ENCODE measurements around the gene STING1.
"Not testable (repeated sequence)": the region's sequence is repeated elsewhere in the genome, so short reads cannot be mapped to it uniquely, and the experiment has no call there.

Gene STING1

DNA sequence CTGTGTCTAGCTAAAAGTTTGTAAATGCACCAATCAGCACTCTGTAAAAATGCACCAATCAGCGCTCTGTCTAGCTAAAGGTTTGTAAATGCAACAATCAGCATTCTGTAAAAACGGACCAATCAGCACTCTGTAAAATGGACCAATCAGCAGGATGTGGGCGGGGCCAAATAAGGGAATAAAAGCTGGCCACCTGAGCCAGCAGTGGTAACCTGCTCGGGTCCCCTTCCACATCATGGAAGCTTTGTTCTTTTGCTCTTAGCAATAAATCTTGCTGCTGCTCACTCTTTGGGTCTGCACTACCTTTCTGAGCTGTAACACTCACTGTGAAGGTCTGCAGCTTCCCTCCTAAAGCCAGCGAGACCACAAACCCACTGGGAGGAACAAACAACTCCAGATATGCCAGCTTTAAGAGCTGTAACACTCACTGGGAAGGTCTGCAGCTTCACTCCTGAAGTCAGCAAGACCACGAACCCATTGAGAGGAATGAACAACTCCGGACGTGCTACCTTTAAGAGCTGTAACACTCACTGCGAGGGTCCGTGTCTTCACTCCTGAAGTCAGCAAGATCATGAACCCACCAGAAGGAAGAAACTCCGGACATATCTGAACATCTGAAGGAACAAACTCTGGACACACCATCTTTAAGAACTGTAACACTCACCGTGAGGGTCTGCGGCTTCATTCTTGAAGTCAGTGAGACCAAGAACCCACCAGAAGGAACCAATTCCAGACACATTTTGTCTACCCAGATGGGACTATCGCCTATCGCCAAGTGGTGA is 20.7 kb upstream of the STING1 start:
- DNase-seq (ENCODE audit: low read depth in 2 of 2): not testable (repeated sequence)

DNA sequence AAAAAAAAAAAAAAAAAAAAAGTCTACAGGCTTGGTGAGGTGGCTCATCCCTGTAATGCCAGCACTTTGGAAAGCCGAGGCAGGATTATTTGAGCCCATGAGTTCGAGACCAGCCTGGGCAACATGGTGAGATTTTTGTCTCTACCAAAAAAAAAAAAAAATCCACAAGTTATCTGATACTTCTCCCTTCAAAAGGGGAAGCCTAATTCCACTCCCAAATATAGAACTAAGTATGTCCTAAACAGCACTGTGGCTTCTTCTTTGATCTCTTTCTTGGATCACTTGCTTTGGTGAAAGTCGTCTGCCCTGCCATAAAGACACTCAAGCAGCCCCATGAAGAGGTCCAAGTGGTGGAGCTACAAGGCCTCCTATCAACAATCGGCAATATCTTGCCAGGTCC is 18.8 kb upstream of the STING1 start:
- DNase-seq (ENCODE audit: low read depth in 2 of 2): no peak

GRCh38 chr5:139495638-139496435 is 13.3 kb upstream of the STING1 start:
- no peak for DNase-seq (ENCODE audit: low read depth in 2 of 2)

GRCh38 chr5:139494832-139495231 is 12.3 kb upstream of the STING1 start:
- peak; percentile 42 to 44 for DNase-seq (ENCODE audit: low read depth in 2 of 2)

DNA sequence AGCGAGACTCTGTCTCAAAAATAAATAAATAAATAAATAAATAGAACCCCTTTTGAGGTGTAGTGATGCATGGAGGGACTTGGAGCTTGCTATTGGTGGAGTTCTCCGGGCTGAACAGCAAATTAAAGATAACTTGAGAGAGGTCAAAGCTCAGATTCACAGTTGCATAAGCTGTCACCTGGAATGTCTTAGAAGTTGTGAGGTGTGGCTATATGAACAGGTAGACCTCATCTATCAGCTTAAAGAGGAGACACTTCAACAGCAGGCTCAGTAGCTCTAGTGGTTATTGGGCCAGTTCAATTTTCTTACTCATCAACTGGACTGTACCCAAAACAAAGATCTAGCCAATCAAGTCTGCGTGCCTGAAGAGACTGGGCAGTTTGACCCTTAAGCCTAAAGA is 11.7 kb upstream of the STING1 start:
- no peak for DNase-seq (ENCODE audit: low read depth in 2 of 2)

GRCh38 chr5:139492700-139493192 is 10.2 kb upstream of the STING1 start:
- no peak for DNase-seq (ENCODE audit: low read depth in 2 of 2)

GRCh38 chr5:139488260-139488659 is 5.7 kb upstream of the STING1 start:
- no peak for DNase-seq (ENCODE audit: low read depth in 2 of 2)

DNA sequence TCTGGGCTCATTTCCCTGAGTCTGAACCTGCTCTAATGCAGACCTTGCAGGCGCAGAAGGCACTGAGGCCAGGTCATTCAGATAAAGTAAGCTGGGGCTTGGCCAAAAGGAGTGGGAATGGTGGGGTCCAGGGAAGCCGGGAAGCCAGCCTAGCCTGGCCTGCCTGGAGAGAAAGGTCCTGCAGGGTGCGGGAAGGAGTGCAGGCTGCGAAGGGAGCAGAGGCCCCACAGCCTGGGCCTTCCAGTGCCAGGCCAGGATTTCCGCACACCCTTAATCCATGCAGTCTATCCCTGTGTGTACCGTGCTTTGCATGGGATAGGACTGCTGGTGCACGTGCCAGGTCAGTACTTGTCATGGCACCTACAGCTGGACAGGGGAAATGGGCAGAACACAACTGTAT is 3.6 kb upstream of the STING1 start:
- DNase-seq (ENCODE audit: low read depth in 2 of 2): no peak

DNA sequence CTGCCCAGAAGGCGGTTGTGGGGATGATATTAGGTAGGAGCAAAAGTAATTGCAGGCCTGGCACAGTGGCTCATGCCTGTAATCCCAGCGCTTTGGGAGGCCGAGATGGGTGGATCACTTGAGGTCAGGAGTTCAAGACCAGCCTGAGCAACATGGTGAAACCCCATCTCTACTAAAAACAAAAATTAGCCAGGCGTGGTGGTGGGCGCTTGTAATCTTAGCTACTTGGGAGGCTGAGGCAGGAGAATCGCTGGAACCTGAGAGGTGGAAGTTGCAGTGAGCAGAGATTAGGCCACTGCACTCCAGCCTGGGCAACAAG is 291 bp upstream of the STING1 start:
- DNase-seq (ENCODE audit: low read depth in 2 of 2): not testable (repeated sequence)

DNA sequence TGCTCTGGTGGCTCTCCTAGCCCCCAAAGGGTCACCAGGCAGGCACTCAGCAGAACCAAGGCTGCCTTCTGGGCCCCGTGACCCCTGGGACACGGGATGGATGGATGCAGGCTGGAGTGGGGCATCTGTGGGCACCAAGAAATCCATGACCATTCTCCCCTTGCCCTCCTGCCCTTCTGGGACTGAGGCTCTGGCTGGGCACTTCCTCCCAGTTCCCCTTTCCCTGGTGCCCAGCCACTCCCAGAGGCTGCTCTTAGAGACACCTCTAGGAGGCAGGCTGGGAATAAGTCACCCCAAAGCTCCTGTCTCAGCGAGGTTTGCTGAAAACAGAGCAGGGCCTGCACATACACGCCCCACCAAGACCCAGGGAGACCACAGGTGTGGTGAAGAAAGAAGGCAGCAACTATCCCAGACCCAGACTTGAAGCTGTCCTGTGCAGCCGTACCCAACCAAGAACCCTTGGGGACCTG is 943 bp downstream of the STING1 start:
- no peak for DNase-seq (ENCODE audit: low read depth in 2 of 2)

GRCh38 chr5:139481122-139481533 is 1.4 kb downstream of the STING1 start:
- DNase-seq (ENCODE audit: low read depth in 2 of 2): no peak

DNA sequence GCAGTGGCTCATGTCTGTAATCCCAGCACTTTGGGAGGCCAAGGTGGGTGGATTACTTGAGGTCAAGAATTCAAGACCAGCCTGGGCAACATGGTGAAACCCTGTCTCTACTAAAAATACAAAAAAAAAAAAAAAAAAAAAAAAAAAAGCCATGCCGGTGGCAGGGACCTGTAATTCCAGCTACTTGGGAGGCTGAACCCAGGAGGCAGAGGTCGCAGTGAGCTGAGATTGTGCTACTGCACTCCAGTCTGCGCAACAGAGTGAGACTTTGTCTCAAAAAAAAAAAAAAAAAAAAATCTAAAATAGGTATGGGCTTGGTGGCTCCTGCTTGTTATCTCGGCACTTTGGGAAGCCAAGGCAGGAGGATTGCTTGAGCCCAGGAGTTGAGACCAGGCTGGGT is 2.8 kb downstream of the STING1 start:
- DNase-seq (ENCODE audit: low read depth in 2 of 2): not testable (repeated sequence)

DNA sequence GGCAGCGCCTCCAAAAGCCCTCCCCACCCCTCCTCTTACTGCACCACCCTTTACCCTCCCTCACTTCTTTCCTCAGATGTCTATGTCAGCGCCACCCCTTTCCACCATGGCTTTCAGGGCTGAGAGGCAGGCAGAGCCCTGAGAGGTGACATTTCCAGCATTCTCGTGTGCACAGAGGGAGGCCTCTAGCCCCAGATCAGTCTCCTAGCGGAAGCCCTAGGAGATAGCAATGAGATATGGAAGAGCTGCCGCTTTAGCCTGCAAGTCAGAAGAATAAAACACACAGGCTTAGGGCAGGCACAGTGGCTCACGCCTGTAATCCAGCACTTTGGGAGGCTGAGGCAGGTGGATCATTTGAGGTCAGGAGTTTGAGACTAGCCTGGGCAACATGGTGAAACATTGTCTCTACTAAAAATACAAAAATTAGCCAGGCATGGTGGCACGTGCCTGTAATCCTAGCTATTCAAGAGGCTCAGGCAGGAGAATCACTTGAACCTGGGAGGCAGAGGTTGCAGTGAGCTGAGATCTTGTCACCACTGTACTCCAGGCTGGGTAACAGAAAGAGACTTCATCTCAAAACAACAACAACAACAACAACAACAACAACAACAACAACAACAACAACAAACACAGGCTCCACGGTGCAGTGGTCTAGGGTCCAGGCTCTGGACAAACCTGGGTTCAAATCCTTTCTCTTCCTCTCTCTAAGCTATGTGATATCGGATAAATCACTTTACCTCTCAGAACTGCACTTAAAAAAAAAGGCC is 3.7 kb downstream of the STING1 start:
- not testable (repeated sequence) for DNase-seq (ENCODE audit: low read depth in 2 of 2)

DNA sequence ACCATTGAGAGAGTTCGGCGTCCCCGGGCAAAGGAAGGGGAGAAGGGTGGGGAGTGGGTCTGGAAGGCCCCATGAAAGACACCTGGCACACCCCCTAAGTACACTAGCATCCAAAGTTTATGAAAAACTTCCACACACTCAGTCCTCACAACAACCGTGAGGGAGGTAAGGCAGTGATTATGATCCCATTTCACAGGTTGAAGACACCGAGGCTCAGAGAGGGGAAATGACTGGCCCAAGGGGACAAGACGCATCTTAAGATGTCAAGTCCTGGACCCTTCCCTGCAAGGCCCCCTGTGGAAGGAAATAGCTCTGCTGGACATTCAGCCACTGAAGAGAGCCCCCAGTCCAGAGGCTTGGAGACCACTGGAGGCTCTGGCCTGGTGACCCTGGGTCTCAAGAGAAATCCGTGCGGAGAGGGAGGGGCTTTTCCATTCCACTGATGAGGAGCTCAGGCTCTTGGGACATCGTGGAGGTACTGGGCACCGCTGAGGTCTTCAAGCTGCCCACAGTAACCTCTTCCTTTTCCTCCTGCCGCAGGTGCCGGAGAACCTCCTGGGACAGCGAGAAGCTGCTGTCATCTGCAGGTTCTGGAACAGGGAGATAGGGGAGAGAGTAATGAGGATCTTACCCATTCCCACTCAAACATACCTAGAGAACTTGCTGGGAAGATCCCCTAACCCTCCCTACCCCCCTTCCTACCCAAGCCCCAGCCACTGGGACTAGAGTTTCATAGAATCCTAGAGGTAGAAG is 6.5 kb downstream of the STING1 start:
- DNase-seq (ENCODE audit: low read depth in 2 of 2): no peak

DNA sequence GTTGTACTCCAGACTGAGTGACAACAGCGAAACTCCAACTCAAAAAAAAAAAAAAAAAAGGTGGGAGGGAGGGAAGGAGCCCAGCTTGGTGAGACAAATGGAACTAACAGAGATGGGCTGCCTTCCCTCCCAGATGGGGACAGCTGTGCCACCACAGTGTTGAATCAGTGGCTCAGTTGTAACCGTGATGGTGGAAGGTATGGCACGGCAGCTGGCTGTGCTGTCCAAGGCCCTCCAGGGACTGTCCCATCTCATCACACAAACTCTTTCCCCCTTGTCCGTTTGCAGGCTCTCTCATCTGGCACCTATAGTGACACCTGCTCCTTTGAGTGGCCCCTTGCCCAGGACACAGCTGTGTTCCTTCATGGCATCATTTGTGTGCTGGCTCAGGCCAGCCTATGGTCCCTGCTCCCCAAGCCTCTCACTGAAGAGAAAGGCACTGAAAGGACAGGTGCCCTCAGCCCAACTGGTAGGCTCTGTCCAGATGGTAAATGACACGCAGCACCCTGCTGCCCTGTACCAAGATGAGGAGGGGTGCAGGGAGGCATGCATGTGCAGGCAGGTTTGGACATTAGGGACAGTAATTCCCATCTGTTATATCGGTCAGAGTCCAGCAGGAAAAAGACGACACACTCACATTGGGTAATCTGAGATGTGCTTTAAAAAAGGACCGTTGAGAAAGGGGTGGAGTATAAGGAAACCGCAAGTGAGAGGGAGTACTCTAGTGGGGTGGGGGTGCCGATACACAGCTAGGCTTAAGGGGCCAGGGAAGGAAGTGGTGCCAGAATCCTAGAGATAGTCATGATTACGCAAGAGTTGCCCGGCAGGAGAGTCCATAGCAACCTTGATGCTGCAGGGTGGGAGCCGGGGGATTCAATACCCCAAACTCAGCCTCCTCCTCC is 7.4 kb downstream of the STING1 start:
- DNase-seq (ENCODE audit: low read depth in 2 of 2): peak; percentile 70 to 72

GRCh38 chr5:139473565-139473964 is 9.0 kb downstream of the STING1 start:
- no peak for DNase-seq (ENCODE audit: low read depth in 2 of 2)

DNA sequence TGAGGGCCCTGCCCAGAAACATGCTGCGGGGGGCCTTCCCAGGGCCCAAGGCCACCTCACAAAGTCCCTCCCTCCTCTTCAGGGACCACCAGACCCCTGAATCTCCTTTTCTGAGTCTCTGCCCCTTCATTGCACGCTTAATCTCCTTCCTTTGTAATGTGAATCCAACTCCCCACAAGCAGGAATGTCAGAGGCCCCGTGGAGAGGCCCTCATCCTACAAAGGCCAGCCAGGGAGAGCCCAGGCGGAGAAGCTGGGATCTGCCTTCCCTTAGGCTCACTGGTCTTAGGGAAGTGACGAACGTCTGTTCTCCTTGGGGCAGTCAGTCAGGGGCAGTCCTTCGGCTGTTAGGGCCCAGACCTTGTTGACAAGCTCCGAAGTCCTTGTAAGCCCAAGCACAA is 9.5 kb downstream of the STING1 start:
- DNase-seq (ENCODE audit: low read depth in 2 of 2): no peak

GRCh38 chr5:139472386-139473030 is 10.1 kb downstream of the STING1 start:
- no peak for DNase-seq (ENCODE audit: low read depth in 2 of 2)

DNA sequence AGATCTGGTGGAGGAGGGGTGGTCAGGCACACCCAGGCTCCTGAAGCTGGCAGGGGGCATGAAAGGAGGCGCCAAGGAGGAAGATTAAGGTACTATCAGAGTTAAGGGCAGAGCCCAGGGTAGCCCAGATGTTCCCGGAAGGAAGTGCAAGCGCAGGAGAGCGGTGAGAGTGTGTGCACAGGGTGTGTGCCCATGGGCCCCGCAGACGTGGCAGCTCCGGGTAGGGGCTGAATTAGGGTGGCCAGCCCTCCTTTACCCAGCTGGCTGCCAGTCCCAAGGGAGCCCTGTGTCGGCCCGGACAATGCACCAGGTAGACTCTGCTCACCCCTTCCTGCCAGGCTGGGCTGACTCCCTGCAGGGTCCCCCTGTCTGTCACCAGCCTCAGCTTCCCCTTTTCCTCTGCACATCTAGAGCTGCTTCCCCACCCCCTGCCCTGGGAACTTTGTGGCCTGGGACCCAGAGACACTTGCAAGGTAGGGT is 11.7 kb downstream of the STING1 start, which contains the start of gene SMIM33:
SMIM33 (plus strand) TSS at position 184 of the 480 bp plus-strand sequence; CDS start at position 302, 118 bp downstream.
- no peak for DNase-seq (ENCODE audit: low read depth in 2 of 2)

Measured in fibroblast of skin of left quadriceps (primary cell).